Measurements from ENCODE around the gene TOX3. TPM values are rescaled to one million over a fixed set of nuclear protein-coding genes. Genes with fewer than 3 reads are reported as not detected.

The TOX3 gene
- total RNA-seq, 1 experiment from 2014 or later: 20.2 TPM

GRCh38 chr16:52545898-52546266, 1.1 kb downstream of the TOX3 start:
- no peaks in the 10 kb centered on the region for H3K9me3 ChIP-seq (ENCODE audit: control insufficient read depth, low read depth, low read length)
- no peak overlapping the region for H2BK20ac ChIP-seq (ENCODE audit: low read depth, low read length, poor library complexity, severe bottlenecking)
- peaks cover 5 to 18% (median 7%) of the 10 kb centered on the region in 3 experiments; a peak in 6 of 7 replicates for H3K36me3 Mint-ChIP-seq (ENCODE audit: insufficient read depth in 1 of 3, low read depth in 3 of 3)
- H3K79me1 ChIP-seq (ENCODE audit: insufficient read depth, low read depth, low read length, poor library complexity, severe bottlenecking): peaks cover 4% of the 10 kb centered on the region
- no peak overlapping the region for H3K23ac ChIP-seq (ENCODE audit: insufficient read length, low read depth, low read length)
- no peak for DNase-seq
- H3K4ac ChIP-seq (ENCODE audit: low read depth, low read length): no peak overlapping the region
- no peak overlapping the region for H4K8ac ChIP-seq (replicated peaks; ENCODE audit: insufficient read length, low read depth, low read length)
- H3K27ac ChIP-seq (ENCODE audit: insufficient read length, low read depth, low read length): no peak overlapping the region
- H2BK12ac ChIP-seq (ENCODE audit: insufficient read length, low read depth, low read length): no peak overlapping the region
- H3K4me3 Mint-ChIP-seq: peak overlapping the region; percentile 79 to 94
- peaks cover 17% of the 10 kb centered on the region for H3K23me2 ChIP-seq (ENCODE audit: insufficient read length, low read depth, low read length, poor library complexity, severe bottlenecking)
- no peak overlapping the region for H4K91ac ChIP-seq (ENCODE audit: insufficient read length, low read depth, low read length)
- H4K20me1 ChIP-seq (ENCODE audit: control insufficient read depth, insufficient read depth, insufficient read length): no peaks in the 10 kb centered on the region
- WGBS (ENCODE audit: extremely low coverage, insufficient read length, low lambda C conversion rate): no CpG with 5 or more reads among the region's 15 CpGs
- no peak overlapping the region for H2BK15ac ChIP-seq (ENCODE audit: low read depth, low read length)
- H3K56ac ChIP-seq (ENCODE audit: insufficient read length, low read depth, low read length): no peak overlapping the region
- H3K4me2 ChIP-seq (ENCODE audit: insufficient read depth, insufficient read length, low read length): peak overlapping the region; percentile 96
- H3K27ac Mint-ChIP-seq: peak overlapping the region in 2 of 3 experiments; percentile 25 to 96; a peak in 2 of 7 replicates
- no peak overlapping the region for H2BK5ac ChIP-seq (ENCODE audit: insufficient read length, low read length)
- no peak overlapping the region for H2AFZ ChIP-seq (ENCODE audit: low read length)
- H3K9ac ChIP-seq (ENCODE audit: extremely low read depth, insufficient read length, low read length): peak overlapping the region; percentile 51
- peaks cover 4% of the 10 kb centered on the region; the same call in 1 of the 2 replicates for H3K4me1 ChIP-seq (ENCODE audit: insufficient read depth, low read length)
- H3K27me3 ChIP-seq (ENCODE audit: insufficient read depth, low read length): peaks cover 9% of the 10 kb centered on the region; the same call in 1 of the 2 replicates
- TF ChIP-seq, protein P1, sequence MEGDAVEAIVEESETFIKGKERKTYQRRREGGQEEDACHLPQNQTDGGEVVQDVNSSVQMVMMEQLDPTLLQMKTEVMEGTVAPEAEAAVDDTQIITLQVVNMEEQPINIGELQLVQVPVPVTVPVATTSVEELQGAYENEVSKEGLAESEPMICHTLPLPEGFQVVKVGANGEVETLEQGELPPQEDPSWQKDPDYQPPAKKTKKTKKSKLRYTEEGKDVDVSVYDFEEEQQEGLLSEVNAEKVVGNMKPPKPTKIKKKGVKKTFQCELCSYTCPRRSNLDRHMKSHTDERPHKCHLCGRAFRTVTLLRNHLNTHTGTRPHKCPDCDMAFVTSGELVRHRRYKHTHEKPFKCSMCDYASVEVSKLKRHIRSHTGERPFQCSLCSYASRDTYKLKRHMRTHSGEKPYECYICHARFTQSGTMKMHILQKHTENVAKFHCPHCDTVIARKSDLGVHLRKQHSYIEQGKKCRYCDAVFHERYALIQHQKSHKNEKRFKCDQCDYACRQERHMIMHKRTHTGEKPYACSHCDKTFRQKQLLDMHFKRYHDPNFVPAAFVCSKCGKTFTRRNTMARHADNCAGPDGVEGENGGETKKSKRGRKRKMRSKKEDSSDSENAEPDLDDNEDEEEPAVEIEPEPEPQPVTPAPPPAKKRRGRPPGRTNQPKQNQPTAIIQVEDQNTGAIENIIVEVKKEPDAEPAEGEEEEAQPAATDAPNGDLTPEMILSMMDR (conservative IDR thresholded peaks at IDR 0.05): no peak
- no peak overlapping the region for H4K5ac ChIP-seq (ENCODE audit: insufficient read length, low read depth, low read length)
- no peaks in the 10 kb centered on the region for H3K9me3 Mint-ChIP-seq
- no peak overlapping the region for H3T11ph ChIP-seq (ENCODE audit: low read length)
- no peak overlapping the region for H2BK120ac ChIP-seq (ENCODE audit: low read depth, low read length, poor library complexity, severe bottlenecking)
- H3K14ac ChIP-seq (ENCODE audit: insufficient read depth, low read length): no peak overlapping the region
- peaks cover 37% of the 10 kb centered on the region for H3K27me3 Mint-ChIP-seq (ENCODE audit: low read depth)
- peaks cover 12% of the 10 kb centered on the region; the same call in 1 of the 2 replicates for H3K79me2 ChIP-seq (ENCODE audit: insufficient read depth, low read length)
- H3K18ac ChIP-seq (ENCODE audit: insufficient read length, low read depth, low read length): peak overlapping the region; percentile 56
- no peak overlapping the region for H2AK5ac ChIP-seq (ENCODE audit: insufficient read length, low read length)
- peaks cover 47 to 51% of the 10 kb centered on the region in 2 experiments for H3K4me1 Mint-ChIP-seq

All from H9 (cell line).